HCT116 (cell line): ENCODE results near the gene SYNPR. TPM values are rescaled to one million over a fixed set of nuclear protein-coding genes. Genes with fewer than 3 reads are reported as not detected.

ENCODE experiments used
- ATAC-seq: fragments of 200-7000 bp; cut with Tn5 transposase; 2 replicates; pipeline ENCODE4 v1.9.1; 2020; ENCODE audit warnings: mild to moderate bottlenecking, moderate library complexity
- BruUV-seq: library from RNA; stranded (reverse); fragments of 400-500 nt; replicated peaks from 2 replicates; lab custom pipeline; 2021; lab: Mats Ljungman, UMichigan
- CTCF ChIA-PET: fragments of 300-600 bp; sonication (Branson Sonifier 250); formaldehyde crosslinking; loops from one replicate; lab custom pipeline; 2021; ENCODE audit warnings: antibody characterized with exemption; lab: Charles Lee
- POLR2A ChIA-PET: fragments of 300-600, 350-600 bp; sonication (Branson Sonifier 250); formaldehyde crosslinking; loops from one replicate; lab custom pipeline; 2021; ENCODE audit warnings: antibody characterized with exemption; lab: Charles Lee
- RAD21 ChIA-PET, 2 experiments: fragments of 300-600 bp; sonication (Branson Sonifier 250); formaldehyde crosslinking; loops; one replicate each; lab custom pipeline; 2023; ENCODE audit warnings: low total read pairs in 2 of 2; ENCODE audit not compliant: uncharacterized antibody in 2 of 2, unreplicated experiment in 2 of 2, low non-redundant PET in 1 of 2; lab: Charles Lee
- DNase-seq: peaks from one replicate; pipeline ENCODE4 v3.0.0-alpha.2; 2010; ENCODE audit warnings: low read depth, low spot score
- H2AFZ ChIP-seq: fragments of 200-600 bp; shearing (Covaris generic), sonication (generic); 2 replicates; pipeline ENCODE4 v1.6.1; 2017; ENCODE audit warnings: low read depth, mixed run types, mixed read lengths, antibody characterized with exemption, low read length; ENCODE audit not compliant: poor library complexity, severe bottlenecking
- H3K27ac ChIP-seq: 2 replicates; pipeline ENCODE4 v1.5.1; 2012; ENCODE audit warnings: low read depth, low read length
- H3K27me3 ChIP-seq: fragments of 200-600 bp; sonication (generic); 2 replicates; pipeline ENCODE4 v1.6.1; 2016; ENCODE audit warnings: mixed run types, low read length, mixed read lengths; ENCODE audit not compliant: insufficient read depth
- H3K36me3 ChIP-seq, 2 experiments: fragments of 200-500 bp in 1 of 2; fragments of 200-600 bp in 1 of 2; sonication (Bioruptor generic) in 1 of 2; sonication (generic) in 1 of 2; 2 replicates each; pipeline versions ENCODE4 v1.5.1 to v1.6.1; 2014 to 2016; ENCODE audit warnings: low read length in 2 of 2, inconsistent platforms in 1 of 2, mixed read lengths in 1 of 2, mixed run types in 1 of 2; ENCODE audit not compliant: insufficient read depth in 2 of 2, control insufficient read depth in 1 of 2
- H3K4me1 ChIP-seq, 2 experiments: fragments of 200-600 bp in 1 of 2; sonication (generic) in 1 of 2; 2 replicates each; pipeline versions ENCODE4 v1.5.1 to v1.6.1; 2012 to 2017; ENCODE audit warnings: low read length in 2 of 2, inconsistent platforms in 1 of 2, mild to moderate bottlenecking in 1 of 2, mixed read lengths in 1 of 2, mixed run types in 1 of 2, moderate library complexity in 1 of 2; ENCODE audit not compliant: insufficient read depth in 2 of 2, control insufficient read depth in 1 of 2
- H3K4me2 ChIP-seq: fragments of 200-600 bp; sonication (generic); 2 replicates; pipeline ENCODE4 v1.6.1; 2017; ENCODE audit warnings: mixed run types, low read length, mixed read lengths
- H3K4me3 ChIP-seq, 2 experiments: fragments of 200-600 bp in 1 of 2; sonication (generic) in 1 of 2; replicated peaks in 1 of 2; 2 replicates each; pipeline ENCODE4 v1.5.1; 2011 to 2016; ENCODE audit warnings: low read length in 2 of 2, control low read depth in 1 of 2, low read depth in 1 of 2, mild to moderate bottlenecking in 1 of 2, mixed read lengths in 1 of 2, mixed run types in 1 of 2
- H3K79me2 ChIP-seq: fragments of 200-600 bp; sonication (generic); 2 replicates; pipeline ENCODE4 v1.6.1; 2017; ENCODE audit warnings: mild to moderate bottlenecking, mixed run types, low read length, moderate library complexity, mixed read lengths; ENCODE audit not compliant: insufficient read depth
- H3K9ac ChIP-seq: fragments of 200-600 bp; sonication (generic); 2 replicates; pipeline ENCODE4 v1.6.1; 2016; ENCODE audit warnings: low read length, mixed read lengths
- H3K9me2 ChIP-seq: fragments of 200-600 bp; sonication (generic), shearing (Covaris generic); 2 replicates; pipeline ENCODE4 v1.6.1; 2017; ENCODE audit warnings: mixed run types, mild to moderate bottlenecking, moderate library complexity; ENCODE audit not compliant: insufficient read depth
- H3K9me3 ChIP-seq, 2 experiments: fragments of 200-500 bp in 1 of 2; fragments of 200-600 bp in 1 of 2; sonication (Bioruptor generic) in 1 of 2; sonication (generic) in 1 of 2; 2 replicates each; pipeline ENCODE4 v1.6.1; 2014 to 2017; ENCODE audit warnings: low read length in 2 of 2, mixed read lengths in 2 of 2, inconsistent platforms in 1 of 2, low read depth in 1 of 2, mild to moderate bottlenecking in 1 of 2, mixed run types in 1 of 2, moderate library complexity in 1 of 2; ENCODE audit not compliant: control insufficient read depth in 1 of 2, insufficient read depth in 1 of 2
- H4K20me1 ChIP-seq: fragments of 200-600 bp; sonication (generic), shearing (Covaris generic); 2 replicates; pipeline ENCODE4 v1.6.1; 2017; ENCODE audit warnings: mixed run types, mild to moderate bottlenecking, moderate library complexity; ENCODE audit not compliant: insufficient read depth
- EGR1 ChIP-seq: IDR thresholded peaks from 2 replicates; pipeline ENCODE4 v1.6.1; 2012; ENCODE audit warnings: low read depth
- EZH2 ChIP-seq: fragments of 200-600 bp; sonication (generic); IDR thresholded peaks from 2 replicates; pipeline ENCODE4 v1.6.1; 2017; ENCODE audit warnings: antibody characterized with exemption, mixed run types
- EZH2phosphoT487 ChIP-seq: fragments of 200-600 bp; IDR thresholded peaks from 2 replicates; pipeline ENCODE4 v1.6.1; 2018; ENCODE audit warnings: antibody characterized with exemption, borderline replicate concordance
- FOSL1 ChIP-seq: IDR thresholded peaks from 2 replicates; pipeline ENCODE4 v1.6.1; 2012; ENCODE audit warnings: low read depth
- POLR2AphosphoS5 ChIP-seq: IDR thresholded peaks from 2 replicates; pipeline ENCODE4 v1.6.1; 2011; ENCODE audit warnings: mild to moderate bottlenecking, low read depth, low read length, moderate library complexity
- RAD21 ChIP-seq: IDR thresholded peaks from 2 replicates; pipeline ENCODE4 v1.6.1; 2012; ENCODE audit warnings: low read depth, mild to moderate bottlenecking
- YY1 ChIP-seq: IDR thresholded peaks from 2 replicates; pipeline ENCODE4 v1.6.1; 2011; ENCODE audit warnings: low read length, low read depth, moderate library complexity, mild to moderate bottlenecking; ENCODE audit not compliant: insufficient replicate concordance; ENCODE audit errors: extremely low read depth
- ZFX ChIP-seq: fragments of 450-650 bp; IDR thresholded peaks from 2 replicates; pipeline ENCODE4 v1.6.1; 2017
- intact Hi-C: fragments of 100-400 bp; cut with micrococcal nuclease; formaldehyde crosslinking; loops from 2 replicates; pipeline ENCODE4 v1.10.0; 2022
- total RNA-seq: library from RNA; stranded (reverse); gene quantifications from one replicate; pipeline ENCODE4 v1.2.1, GENCODE V29; 2021; ENCODE audit not compliant: unreplicated experiment
- TF ChIP-seq, protein P1 (sequence below), 3 experiments: fragments of 200-600 bp in 1 of 3; sonication (generic) in 1 of 3; IDR thresholded peaks in 2 of 3; conservative IDR thresholded peaks in 1 of 3; 2 replicates each; pipeline ENCODE4 v1.5.1; 2012 to 2017; ENCODE audit warnings: low read depth in 2 of 3, low read length in 2 of 3, antibody characterized with exemption in 1 of 3, borderline replicate concordance in 1 of 3, control low read depth in 1 of 3, mild to moderate bottlenecking in 1 of 3, mixed read lengths in 1 of 3, mixed run types in 1 of 3, moderate library complexity in 1 of 3; ENCODE audit not compliant: insufficient read depth in 1 of 3
- TF ChIP-seq, protein P2 (sequence below): IDR thresholded peaks from 2 replicates; pipeline ENCODE4 v1.6.1; 2012

SYNPR gene
- total RNA-seq, 1 experiment from 2014 or later = not detected

DNA sequence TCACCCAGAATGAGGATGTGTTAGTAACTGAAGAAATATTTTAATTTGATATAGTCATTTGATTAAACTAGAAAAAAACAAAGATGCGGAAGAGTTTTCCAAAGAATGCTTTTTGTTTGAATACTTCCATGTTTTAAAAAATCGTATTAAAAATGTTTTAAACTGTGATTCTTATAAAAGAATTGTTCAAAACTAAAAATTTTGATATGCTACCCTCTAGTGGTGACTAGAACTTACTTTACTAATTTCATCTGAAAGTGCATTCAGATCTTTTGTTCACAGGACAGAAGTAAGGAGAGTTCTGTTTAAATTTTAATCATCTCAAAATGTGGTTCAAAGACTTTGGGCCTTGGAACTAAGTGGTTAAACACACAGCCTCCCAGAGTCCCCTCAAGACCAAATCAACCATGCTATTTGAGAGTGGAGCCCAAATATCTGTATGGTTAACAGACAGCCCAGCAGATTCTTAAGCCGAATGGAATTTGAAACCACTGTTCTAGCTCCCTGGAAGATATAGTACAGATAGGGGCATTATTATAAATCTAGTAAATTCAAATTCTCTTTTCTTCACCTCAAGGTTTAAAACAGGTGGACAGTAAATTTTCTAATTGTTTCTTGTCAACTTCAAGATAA, 45.2 kb upstream of the SYNPR start:
- no peaks in the 10 kb centered on the region for H3K27me3 ChIP-seq
- no peaks in the 10 kb centered on the region for H3K36me3 ChIP-seq
- ChIA-PET POLR2A (no interaction called here), CTCF (interaction anchor here (1.0 kb wide), 1 partner anchor 567 kb away, joined by 3 read pairs; no protein-coding TSS in a partner anchor), RAD21 (no interaction called here)
- no peak overlapping the region for H3K4me3 ChIP-seq
- H3K4me1 ChIP-seq = no peaks in the 10 kb centered on the region
- ATAC-seq (no peak), DNase-seq (no peak)
- H3K9ac ChIP-seq = no peak overlapping the region
- peak; percentile 30; the same call in 1 of the 2 replicates for TF ChIP-seq RAD21
- no peak for TF ChIP-seq EGR1
- TF ChIP-seq, protein P1, sequence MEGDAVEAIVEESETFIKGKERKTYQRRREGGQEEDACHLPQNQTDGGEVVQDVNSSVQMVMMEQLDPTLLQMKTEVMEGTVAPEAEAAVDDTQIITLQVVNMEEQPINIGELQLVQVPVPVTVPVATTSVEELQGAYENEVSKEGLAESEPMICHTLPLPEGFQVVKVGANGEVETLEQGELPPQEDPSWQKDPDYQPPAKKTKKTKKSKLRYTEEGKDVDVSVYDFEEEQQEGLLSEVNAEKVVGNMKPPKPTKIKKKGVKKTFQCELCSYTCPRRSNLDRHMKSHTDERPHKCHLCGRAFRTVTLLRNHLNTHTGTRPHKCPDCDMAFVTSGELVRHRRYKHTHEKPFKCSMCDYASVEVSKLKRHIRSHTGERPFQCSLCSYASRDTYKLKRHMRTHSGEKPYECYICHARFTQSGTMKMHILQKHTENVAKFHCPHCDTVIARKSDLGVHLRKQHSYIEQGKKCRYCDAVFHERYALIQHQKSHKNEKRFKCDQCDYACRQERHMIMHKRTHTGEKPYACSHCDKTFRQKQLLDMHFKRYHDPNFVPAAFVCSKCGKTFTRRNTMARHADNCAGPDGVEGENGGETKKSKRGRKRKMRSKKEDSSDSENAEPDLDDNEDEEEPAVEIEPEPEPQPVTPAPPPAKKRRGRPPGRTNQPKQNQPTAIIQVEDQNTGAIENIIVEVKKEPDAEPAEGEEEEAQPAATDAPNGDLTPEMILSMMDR (IDR thresholded peaks at IDR 0.05 in 2 of 3, conservative IDR thresholded peaks at IDR 0.05 in 1 of 3; ENCODE audit: borderline replicate concordance in 1 of 3, insufficient read depth in 1 of 3, low read depth in 2 of 3, low read length in 2 of 3) = peak in 2 of 3 experiments; percentile 18 to 45; a peak in 3 of 6 replicates
- TF ChIP-seq ZFX = no peak
- H3K79me2 ChIP-seq = no peaks in the 10 kb centered on the region
- no peaks in the 10 kb centered on the region for H4K20me1 ChIP-seq
- no peaks in the 10 kb centered on the region for H3K9me3 ChIP-seq
- H3K9me2 ChIP-seq = no peaks in the 10 kb centered on the region
- no peak overlapping the region for H3K27ac ChIP-seq
- H2AFZ ChIP-seq = no peak overlapping the region
- no peak overlapping the region for H3K4me2 ChIP-seq
- intact Hi-C loops = no loop called here
- BruUV-seq = no TSS peak

DNA sequence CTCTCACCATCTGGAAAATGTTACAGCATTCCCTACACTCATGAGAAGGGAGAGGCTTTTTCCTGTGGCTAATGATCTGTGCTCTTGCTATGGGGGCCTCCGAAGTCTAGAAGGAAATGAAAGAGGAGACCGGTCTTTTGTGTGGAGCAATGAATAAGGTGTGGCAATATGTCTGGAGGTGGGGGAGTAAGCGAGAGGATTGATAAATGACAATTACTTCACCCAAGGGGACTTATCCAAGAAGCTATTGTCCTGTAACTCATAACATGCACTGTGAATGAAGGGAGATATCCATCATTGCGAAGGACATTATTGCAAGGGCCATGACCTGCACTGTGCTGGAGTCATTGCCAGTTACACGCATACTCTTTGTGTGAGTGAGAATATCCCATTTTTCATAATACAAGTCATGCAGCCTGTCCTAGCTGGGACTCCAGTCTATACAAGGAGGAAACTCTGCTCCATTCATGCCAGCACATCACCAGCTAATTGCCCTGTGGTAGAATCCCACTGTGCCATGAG, 37.7 kb upstream of the SYNPR start:
- Histone ChIP-seq H3K9ac (no peak overlapping the region), H3K36me3 (no peaks in the 10 kb centered on the region), H3K9me2 (no peaks in the 10 kb centered on the region), H4K20me1 (no peaks in the 10 kb centered on the region), H3K27me3 (no peaks in the 10 kb centered on the region), H3K79me2 (no peaks in the 10 kb centered on the region), H2AFZ (no peak overlapping the region), H3K9me3 (no peaks in the 10 kb centered on the region), H3K27ac (no peak overlapping the region), H3K4me2 (no peak overlapping the region), H3K4me1 (no peaks in the 10 kb centered on the region), H3K4me3 (no peak overlapping the region)
- ChIA-PET CTCF (no interaction called here), RAD21 (no interaction called here), POLR2A (no interaction called here)
- intact Hi-C loops = no loop called here
- no peak for DNase-seq
- no TSS peak for BruUV-seq
- ATAC-seq = no peak
- no peak for TF ChIP-seq EZH2phosphoT487
- TF ChIP-seq, protein P2, sequence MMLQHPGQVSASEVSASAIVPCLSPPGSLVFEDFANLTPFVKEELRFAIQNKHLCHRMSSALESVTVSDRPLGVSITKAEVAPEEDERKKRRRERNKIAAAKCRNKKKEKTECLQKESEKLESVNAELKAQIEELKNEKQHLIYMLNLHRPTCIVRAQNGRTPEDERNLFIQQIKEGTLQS = no peak
- TF ChIP-seq FOSL1 = no peak
- no peak for TF ChIP-seq YY1
- no peak for TF ChIP-seq POLR2AphosphoS5
- no peak for TF ChIP-seq EZH2
